Measurements from ENCODE around the gene CHST15.
A peak's percentile ranks its signal among the peaks of the same experiment; 100 is the strongest.

Gene CHST15

GRCh38 chr10:123998197-123999141 lies 94.9 kb downstream of the CHST15 start:
- no peak for DNase-seq (ENCODE audit: low read depth in 2 of 2)

DNA sequence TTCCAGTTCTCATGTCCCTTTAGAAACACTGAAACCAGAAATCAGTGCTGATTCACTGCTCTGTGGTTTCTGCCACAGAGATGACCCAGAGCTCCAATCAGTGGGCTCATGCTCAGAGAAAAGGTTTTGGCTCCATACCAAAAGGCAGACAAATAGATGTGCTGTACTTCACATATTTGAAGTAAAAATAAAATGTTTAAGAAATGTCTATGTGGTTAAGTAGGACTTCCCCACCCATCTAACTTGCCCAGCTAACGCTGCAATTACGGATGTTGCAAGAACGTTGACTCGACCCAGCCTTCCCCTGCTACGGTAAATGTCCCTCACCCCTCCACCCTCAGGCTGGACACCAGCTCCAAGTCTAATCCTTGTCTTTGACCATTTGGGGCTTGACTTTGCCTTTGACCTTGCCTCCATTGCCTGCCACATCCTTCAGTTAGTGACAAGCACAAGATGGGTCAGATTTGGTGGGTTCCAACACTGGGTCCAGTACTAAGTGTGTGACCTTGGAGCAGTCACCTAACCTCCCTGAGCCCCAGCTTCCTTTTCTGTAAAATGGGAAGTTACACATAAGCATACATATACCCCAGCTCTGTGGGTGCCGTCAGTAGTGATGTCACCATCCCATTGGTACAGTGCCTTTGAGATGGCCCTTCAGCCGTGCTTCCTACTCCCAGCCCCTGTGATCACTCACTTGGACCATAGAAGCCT lies 95.8 kb downstream of the CHST15 start:
- no peak for DNase-seq (ENCODE audit: low read depth in 2 of 2)

GRCh38 chr10:123997013-123997412 lies 96.4 kb downstream of the CHST15 start:
- no peak for DNase-seq (ENCODE audit: low read depth in 2 of 2)

DNA sequence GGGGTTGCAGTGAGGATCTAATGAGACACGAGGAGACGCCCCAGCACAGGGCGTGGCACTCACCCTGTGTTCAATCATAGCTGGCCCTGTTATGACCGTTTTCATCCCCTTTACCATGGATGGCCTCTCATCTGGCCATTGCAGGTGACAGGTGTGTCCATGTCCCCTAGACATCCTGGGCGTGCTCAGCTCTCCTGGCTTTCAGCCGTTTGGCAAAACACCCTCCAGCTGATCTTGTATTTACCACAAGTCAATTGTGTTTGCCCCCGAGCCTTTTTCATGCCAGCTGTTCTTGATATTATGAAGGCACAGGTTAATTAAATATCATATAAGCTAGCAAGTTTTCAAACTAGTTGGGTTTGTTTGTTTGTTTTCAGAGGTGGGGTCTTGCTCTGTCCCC lies 97.1 kb downstream of the CHST15 start:
- no peak for DNase-seq (ENCODE audit: low read depth in 2 of 2)

GRCh38 chr10:123995461-123996131 lies 97.8 kb downstream of the CHST15 start:
- DNase-seq (ENCODE audit: low read depth in 2 of 2) = no peak

DNA sequence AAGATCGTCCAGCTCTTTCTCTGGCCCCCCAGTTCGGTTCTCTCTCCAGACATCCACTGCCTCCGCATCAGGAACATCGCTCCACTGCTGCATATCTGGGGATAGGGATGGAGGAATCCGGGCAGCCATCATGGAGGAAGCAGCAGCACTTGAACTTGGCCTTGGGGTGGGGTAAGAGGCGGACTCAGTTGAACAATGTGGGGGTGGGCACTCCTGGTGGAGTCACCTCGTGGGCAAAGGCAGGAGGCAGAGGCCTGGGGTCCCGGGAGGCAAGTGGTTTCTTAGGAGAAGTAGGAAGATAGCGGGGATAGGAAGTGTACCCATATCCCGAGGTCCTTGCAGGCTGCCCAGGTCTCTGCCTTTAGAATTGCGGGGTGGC lies 98.3 kb downstream of the CHST15 start:
- DNase-seq (ENCODE audit: low read depth in 2 of 2) = no peak

- DNase-seq (ENCODE audit: low read depth in 2 of 2) = peak; percentile 74 to 79
Observed at GRCh38 chr10:123994417-123995081, 98.8 kb downstream of the CHST15 start.

GRCh38 chr10:123993534-123994416 lies 99.6 kb downstream of the CHST15 start:
- DNase-seq (ENCODE audit: low read depth in 2 of 2) = no peak

DNA sequence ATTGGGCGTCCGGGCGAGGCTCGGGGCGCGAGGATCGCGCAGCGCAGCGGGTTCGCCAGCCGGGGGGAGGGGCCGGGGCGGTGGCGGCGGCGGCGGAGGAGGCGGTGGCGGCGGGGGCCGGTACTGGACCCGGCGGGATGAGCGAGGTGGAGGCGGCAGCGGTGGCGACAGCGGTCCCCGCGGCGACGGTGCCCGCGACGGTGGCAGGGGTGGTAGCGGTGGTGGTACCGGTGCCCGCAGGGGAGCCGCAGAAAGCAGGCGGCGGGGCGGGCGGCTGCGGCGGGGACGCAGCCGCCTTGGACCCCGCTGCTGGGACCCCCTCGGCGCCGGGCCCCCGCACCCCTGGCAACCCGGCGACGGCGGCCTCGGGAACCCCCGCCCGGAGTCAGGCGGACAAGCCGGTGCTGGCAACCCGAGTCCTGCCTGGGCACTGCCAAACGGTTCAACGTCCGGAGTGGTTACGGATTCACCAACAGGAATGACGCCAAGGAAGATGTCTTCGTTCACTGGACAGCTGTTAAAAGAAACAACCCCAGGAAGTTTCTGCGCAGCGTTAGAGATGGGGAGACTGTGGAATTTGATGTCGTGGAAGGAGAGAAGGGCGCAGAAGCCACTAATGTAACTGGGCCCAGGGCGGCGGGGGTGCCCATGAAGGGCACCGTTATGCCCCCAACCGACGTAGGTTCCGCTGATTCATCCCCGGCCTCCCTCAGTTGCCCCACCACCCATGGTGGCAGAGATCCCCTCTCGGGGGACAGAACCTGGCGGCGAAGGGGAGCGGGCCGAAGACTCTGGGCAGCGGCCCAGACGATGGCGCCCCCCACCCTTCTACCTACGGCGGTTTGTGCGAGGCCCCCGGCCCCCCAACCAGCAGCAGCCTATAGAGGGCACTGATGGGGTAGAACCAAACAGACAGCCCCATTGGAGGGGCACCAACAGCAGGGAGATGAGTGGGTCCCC lies 101.5 kb downstream of the CHST15 start:
- DNase-seq (ENCODE audit: low read depth in 2 of 2) = no peak

DNA sequence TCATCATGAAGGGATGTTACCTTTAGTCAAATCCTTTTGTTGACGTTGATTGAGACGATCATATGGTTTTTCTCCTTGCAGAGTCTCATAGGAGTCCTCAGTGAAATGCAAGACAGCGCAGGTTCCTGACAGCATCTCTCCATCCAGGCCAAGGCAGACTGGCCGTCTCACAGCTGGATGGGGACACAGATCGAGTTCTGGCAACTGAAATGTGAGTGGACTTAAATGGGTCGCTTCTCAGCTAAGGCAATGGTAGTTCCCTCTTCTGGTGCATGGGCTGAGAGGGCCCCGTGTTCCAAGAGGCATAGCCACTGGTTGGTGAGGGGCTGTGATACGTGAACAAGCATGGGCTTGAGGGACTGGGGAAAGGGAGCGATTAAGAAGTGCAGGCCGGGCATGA lies 102.5 kb downstream of the CHST15 start:
- DNase-seq (ENCODE audit: low read depth in 2 of 2) = no peak

DNA sequence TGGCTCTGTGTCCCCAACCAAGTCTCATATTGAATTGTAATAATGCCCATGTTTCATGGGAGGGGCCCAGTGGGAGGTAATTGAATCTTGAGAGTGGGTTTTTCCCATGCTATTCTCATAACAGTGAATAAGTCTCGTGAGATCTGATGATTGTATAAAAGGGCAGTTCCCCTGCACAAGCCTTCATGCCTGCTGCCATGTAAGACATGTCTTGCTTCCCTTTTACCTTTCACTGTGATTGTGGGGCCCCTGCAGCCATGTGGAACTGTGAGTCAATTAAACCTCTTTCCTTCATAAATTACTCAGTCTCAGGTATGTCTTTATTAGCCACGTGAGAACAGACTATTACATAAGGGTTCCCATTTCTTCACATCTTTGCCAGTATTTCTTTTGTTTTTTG lies 104.7 kb downstream of the CHST15 start:
- DNase-seq (ENCODE audit: low read depth in 2 of 2) = no peak

- DNase-seq (ENCODE audit: low read depth in 2 of 2) = no peak
Observed at GRCh38 chr10:123986736-123987135, 106.7 kb downstream of the CHST15 start.

DNA sequence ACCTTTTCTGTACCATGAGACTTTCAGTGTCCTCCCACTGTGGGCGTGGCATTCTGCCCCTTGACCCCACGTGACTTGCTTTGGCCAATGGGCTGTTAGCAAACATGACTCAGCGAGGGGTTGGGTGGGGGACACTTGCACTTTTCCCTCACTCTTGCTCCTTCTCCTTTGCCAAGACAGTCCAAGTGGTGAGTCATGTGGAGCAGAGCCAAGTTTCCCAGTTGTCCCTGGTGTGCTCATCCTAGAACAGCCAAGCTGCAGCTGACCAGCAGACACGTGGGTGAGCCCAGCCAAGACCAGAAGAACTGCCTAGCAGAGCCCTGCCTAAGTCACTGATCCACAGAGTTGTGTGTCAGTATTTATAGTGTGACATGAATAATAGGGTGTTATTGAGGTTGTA lies 119.0 kb downstream of the CHST15 start:
- no peak for DNase-seq (ENCODE audit: low read depth in 2 of 2)

GRCh38 chr10:123972481-123973401 lies 120.7 kb downstream of the CHST15 start:
- DNase-seq (ENCODE audit: low read depth in 2 of 2) = no peak

DNA sequence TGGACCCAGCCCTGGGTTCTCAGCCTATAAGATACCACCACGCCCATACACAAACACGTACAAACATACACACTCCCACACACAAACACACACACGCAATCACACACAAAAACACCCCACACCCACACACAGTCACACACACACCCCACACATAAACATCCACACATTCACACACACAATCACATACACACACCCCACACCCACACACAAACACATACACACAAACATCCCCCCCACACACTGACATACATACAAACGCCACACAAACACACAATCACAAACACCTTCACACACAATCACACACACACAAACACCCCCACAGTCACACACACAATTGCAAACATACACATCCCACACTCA lies 122.5 kb downstream of the CHST15 start:
- DNase-seq (ENCODE audit: low read depth in 2 of 2) = no peak

DNA sequence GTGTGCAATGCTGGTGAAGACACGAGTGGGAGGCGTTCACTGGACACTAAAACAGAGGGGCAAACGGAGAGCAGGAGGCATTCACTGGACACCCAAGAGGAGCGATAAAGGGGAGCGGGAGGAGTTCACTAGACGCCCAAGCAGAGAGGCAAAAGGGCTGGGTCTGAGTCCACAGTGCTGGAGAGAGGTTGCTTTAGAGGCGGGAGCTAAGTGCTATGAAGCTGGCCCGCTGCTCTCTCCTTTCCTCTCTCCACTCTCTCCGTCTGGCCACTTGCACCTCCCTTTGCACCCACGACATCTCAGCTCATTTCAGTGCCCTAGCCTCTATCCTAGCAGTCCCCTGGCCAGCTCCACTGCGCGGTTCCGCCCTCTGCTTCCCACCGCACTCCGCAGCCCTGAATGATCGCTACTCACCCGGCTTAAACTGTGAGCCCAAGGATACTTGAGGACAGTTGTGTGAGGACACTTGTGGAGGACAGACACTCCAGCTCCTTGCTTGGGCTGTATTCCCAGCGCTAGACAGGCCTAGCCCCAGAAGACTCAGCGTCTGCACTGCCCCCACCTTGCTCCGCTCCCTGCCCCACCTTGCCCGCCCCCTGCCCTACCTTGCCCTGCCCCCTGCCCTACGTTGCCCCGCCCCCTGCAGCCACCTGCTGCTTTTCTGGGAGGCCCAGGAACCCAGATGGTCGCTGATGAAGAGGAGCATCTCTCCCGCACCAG lies 123.0 kb downstream of the CHST15 start:
- no peak for DNase-seq (ENCODE audit: low read depth in 2 of 2)

DNA sequence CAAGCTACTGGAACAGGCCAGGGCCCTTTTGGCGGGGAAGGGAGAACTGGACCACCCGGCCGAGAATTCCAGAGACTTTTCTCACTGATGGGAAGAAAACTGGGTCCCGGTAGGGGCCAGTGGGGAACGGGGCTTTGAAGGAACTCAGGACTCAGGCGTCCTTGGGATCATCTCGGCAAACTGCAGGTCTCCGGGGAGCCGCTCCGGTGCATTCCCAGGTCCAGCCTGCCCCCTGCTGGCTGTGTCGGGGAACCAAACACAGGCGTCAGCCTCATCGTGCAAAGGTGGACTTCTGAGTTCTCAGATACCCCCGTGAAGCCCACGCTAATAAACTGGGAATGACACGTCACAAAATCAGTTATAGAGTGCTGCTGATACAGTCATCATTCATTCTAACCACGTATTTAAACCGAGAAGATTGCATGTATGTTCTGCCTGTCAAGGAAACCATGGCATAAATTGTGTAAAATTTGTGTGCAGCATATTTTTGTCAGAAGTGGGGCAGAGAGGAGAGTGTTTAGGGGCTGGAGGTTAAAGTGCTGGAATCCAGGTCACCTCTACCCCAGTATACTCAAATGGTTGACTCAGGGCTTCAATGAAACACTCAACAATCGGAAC lies 125.7 kb downstream of the CHST15 start:
- peak; percentile 16 to 56 for DNase-seq (ENCODE audit: low read depth in 2 of 2)

DNA sequence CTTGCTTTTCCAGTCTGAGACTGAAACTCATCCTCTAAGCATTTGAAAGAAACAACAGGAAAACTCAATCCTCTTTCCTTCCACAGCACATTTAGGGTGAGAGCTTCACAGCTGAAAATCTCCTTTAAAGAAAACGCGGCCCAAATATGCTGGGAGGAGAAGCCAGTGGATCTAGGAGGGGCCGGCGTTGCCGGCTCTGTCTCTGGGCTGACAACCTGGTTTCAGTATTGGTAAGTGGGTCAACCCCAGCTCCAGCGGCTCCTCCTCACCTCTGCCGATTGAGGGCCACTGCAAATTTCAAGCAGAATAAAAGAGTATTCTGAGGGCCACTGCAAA lies 126.5 kb downstream of the CHST15 start:
- no peak for DNase-seq (ENCODE audit: low read depth in 2 of 2)

Data from activated CD4-positive, alpha-beta T cell treated with anti-CD3 and anti-CD28 coated beads for 24 hours (primary cell).